Right ventricle myocardium inferior (tissue), 1 donor: ENCODE data around the gene RAI1. TPM values are rescaled to one million over a fixed set of nuclear protein-coding genes. Genes with fewer than 3 reads are reported as not detected.

ENCODE experiments used
- ATAC-seq: fragments of 200-7000 bp; cut with Tn5 transposase; one replicate; pipeline ENCODE4 v1.9.1; 2020; ENCODE audit warnings: mild to moderate bottlenecking, moderate library complexity
- DNase-seq: peaks from one replicate; pipeline ENCODE4 v3.0.0; 2021; ENCODE audit errors: missing footprints
- intact Hi-C: fragments of 100-400 bp; cut with DNase I; formaldehyde crosslinking; loops from one replicate; pipeline ENCODE4 v1.11.0; 2022
- total RNA-seq: library from RNA; stranded (reverse); fragmentation: NEBNext Ultra II Directional; extraction: Animal tissue kit (Norgen Biotek cat#: 25700); gene quantifications from one replicate; pipeline ENCODE4 v1.2.1, GENCODE V29; 2021
- donor health status: DM: no; HTN: yes; CAD: no; lungs with severe emphysema.

RAI1 gene
- total RNA-seq, 1 donor from 2014 or later: 31.9 TPM

- ATAC-seq: no peak
- intact Hi-C loops: no loop called here
- no peak for DNase-seq
Observed at GRCh38 chr17:17736205-17737183, 55.2 kb downstream of the RAI1 start.

DNA sequence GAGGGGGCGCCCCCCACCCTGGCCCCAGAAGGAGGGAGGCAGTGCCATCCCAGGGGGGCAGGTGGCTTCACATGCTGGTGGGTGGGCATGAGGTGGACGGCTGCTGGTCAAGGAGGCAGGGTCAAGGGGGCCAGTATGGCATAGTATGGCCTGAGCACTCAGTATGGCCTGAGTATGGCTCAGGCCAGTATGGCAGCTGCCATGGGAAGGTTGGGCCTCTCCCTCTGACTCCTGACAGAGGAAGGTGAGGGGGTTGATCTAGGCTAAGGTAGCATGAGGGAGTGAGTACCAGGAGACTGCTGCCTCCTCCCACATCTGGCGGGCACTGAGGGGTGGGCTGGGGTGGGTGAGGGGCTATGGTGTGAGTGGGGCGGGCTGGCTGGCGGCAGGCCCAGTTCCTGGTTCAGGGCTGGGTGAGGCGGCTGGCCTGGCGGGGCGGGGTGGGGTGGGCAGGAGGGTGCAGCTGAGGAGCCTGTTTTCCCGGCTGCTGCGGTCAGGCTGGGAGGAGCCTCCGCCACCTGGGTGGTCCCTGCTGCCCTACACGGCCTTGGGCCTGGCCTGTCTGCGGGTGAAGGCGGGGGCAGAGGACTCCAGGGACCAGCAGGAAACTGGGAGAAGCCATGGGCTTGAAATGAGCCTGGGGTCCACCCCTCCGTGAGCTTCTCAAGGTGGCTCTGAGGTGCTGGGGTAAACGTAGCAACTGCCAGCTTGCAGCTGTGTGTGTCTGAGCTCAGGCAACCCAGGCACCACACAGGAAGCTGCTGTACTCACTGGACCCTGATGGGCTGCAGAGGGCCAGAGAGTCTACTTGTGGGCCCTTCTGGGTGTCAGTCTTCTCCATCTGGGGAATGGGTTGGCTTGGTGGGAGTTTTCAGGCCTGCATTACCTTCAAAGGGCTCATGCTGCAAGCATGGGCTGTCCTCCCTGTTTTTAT is 57.0 kb downstream of the RAI1 start:
- ATAC-seq (no peak), DNase-seq (no peak)
- intact Hi-C loops: no loop called here

- intact Hi-C loops: no loop called here
- DNase-seq (peak; percentile 59), ATAC-seq (peak; percentile 35)
Observed at GRCh38 chr17:17738901-17739300, 57.6 kb downstream of the RAI1 start.

- intact Hi-C loops: no loop called here
- ATAC-seq: peak; percentile 41
- DNase-seq: peak; percentile 63
Observed at GRCh38 chr17:17739388-17740066, 58.3 kb downstream of the RAI1 start.

- no peak for DNase-seq
- intact Hi-C loops: no loop called here
- ATAC-seq: no peak
Observed at GRCh38 chr17:17740615-17741348, 59.5 kb downstream of the RAI1 start.

- intact Hi-C loops: no loop called here
- no peak for ATAC-seq
Observed at GRCh38 chr17:17741349-17742023, 60.2 kb downstream of the RAI1 start.

GRCh38 chr17:17742133-17742621 is 60.9 kb downstream of the RAI1 start:
- no peak for ATAC-seq
- intact Hi-C loops: no loop called here
- DNase-seq: no peak

More at GRCh38 chr17:17741349-17742023, 60.2 kb downstream of the RAI1 start:
- DNase-seq: no peak

- intact Hi-C loops: no loop called here
Observed at GRCh38 chr17:17742688-17743390, 61.6 kb downstream of the RAI1 start.

GRCh38 chr17:17743391-17744112 is 62.3 kb downstream of the RAI1 start:
- no peak for DNase-seq
- intact Hi-C loops: no loop called here

More at GRCh38 chr17:17742688-17743390, 61.6 kb downstream of the RAI1 start:
- no peak for ATAC-seq
- DNase-seq: no peak

GRCh38 chr17:17744116-17744515 is 62.9 kb downstream of the RAI1 start:
- ATAC-seq: no peak
- DNase-seq: no peak
- intact Hi-C loops: no loop called here

More at GRCh38 chr17:17743391-17744112, 62.3 kb downstream of the RAI1 start:
- ATAC-seq: no peak

DNA sequence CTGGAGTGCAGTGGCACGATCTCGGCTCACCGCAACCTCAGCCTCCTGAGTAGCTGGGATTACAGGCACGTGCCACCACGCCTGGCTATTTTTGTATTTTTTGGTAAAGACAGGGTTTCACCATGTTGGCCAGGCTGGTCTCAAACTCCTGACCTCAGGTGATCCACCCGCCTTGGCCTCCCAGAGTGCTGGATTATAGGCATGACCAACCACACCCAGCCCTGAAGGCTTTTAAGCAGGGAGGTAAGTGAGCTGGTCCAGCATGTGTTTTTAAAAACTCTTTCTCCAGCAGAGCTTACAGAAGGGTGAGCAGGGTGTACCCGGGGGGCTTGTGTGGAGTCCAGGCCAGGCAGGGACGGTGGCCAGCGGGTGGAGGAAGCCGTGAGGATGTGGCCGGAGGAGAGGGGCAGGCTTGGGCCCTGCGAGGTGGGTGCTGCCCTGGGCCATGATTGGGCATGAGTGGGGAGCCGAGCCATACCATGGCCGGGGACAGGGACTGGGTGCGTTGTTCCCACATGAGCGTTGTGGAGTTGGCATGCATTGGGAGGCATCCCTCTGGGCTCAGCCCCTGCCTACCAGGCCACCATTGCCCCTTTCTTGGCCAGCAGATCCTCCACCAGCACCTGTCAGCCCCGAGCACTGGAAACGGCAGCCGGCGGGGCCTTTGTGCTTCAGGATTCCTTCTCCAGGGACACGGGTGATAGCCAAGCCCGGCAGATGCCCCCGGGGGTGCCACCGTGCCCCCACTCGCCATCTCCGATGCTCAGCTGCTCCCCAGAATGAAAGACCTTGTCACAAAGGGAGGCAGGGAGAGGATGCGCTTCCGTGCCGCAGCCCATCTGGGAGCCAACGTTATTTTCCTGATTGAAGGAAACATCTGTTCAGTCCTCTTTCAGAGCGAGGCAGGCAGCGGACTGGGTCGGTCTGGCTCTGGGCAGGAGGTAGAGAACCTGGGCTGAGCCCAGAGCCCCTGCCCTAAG is 64.5 kb downstream of the RAI1 start:
- ATAC-seq: no peak
- intact Hi-C loops: no loop called here
- peak; percentile 42 for DNase-seq

DNA sequence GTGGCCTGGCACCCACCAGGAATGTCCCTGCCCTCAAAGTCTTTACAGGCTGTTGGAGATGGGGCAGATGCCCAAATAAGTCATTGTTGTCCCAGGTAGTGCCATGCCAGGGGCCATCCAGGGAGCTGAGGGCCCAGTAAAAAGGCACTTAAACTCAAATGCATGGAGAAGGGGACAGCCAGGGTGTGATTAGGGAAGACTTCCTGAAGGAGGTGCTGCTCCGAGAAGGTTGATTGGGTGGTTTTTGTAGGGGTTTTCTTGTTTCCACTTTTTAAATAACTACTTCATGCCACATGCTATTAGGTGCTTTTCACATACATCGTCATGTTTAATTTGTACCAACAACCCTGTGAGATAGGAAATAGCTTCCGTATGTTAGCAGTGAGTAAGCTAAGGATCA is 66.9 kb downstream of the RAI1 start:
- no peak for DNase-seq
- intact Hi-C loops: no loop called here
- no peak for ATAC-seq

DNA sequence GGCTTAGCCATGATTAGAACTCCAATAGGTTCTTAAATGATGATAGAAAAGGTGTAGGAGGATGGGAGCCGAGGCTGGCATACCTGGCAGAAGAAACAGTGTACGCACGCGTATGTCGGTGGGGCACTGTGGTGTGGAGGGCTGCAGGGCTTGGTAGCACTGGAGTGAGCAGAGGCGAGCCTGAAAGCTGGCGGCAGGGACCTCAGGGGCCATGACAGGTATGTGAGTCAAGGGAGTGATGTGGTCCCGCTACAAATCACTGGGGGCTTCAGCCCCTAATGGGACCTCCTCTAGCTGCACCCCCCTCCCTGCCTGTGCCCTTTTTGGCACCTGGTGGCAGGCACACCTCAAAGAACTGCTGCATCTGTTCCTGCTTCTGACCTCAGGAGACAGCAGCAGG is 67.3 kb downstream of the RAI1 start:
- peak; percentile 13 for DNase-seq
- intact Hi-C loops: no loop called here
- ATAC-seq: no peak

DNA sequence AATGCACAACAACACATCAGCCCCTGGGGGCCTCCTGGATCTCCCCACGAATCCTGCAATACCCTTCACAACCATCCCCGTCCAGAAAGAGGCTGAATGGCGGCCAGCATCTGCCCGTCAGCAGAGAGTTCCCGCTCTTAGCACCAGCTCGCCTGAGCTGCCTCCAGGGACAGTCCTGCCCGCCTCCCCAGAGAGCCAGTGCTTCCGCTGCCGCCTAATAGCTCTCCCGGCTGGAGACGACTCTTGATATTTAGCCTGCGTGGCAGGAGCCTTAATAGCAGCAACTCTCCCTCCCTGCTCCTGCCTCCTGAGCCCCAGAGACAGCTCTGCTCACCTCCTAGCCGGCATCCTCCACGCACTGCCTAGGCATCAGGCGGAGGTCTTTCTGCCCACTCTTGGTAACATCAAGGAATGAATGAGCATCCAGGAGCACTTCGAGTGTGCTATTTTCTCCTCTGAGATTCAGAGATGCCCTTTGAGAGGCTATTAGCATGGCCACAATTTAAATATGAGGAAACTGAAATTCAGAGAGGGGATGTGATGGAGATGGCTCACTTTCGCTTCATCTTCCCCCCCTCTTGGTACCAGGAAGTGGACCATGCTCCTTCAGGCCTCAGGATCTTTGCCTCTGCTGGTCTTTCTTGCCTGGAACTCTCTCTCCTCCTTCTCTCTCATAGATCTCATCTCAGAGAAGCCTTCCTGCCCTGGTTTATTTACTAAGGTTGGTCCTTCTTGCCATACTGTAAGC is 67.9 kb downstream of the RAI1 start:
- ATAC-seq: no peak
- intact Hi-C loops: no loop called here
- no peak for DNase-seq
